Activated CD4-positive, alpha-beta T cell treated with anti-CD3 and anti-CD28 coated beads, Interleukin-2, Interleukin-6, amounts not matched to agents 100 ng/mL and 50 ng/mL, durations not matched to agents 16 hours and 8 hours (primary cell): ENCODE measurements around the gene WDR54.

ENCODE experiments used
- DNase-seq: peaks from one replicate; pipeline ENCODE4 v3.0.0-alpha.2; 2020

The WDR54 gene, protein sequence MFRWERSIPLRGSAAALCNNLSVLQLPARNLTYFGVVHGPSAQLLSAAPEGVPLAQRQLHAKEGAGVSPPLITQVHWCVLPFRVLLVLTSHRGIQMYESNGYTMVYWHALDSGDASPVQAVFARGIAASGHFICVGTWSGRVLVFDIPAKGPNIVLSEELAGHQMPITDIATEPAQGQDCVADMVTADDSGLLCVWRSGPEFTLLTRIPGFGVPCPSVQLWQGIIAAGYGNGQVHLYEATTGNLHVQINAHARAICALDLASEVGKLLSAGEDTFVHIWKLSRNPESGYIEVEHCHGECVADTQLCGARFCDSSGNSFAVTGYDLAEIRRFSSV

DNA sequence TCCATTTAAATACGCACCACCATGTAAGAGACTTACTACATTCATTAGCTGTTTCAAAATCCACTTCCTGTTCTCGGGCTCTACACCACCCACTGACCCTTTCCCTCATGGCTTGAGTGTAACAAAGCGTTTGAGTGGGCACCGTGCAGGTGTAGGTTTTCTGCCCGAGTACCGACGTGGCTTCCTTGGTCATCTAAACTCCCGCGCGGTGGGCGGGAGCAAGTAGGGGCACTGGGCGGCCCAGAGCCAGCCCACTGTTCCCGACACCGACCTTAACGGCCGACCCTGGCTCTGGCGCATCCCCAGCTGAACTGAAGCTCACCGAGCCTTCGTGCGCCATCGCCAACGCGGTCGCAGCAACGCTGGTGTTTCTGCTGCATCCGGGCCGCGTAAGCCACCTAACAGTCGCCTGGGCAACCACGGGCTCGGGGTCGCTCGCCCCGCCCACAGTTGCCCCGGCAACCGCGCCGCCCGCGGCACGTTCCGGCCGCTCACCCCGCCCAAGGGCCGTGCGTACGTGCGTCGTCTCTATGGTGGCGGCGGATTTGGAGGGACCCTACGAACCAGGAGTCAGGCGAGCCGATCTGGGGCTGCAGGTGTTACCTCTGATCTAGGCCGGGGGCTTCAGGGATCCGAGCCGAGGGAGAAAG lies at the start of gene WDR54, which contains the start of gene C2orf81:
Gene WDR54 (plus strand): TSS at position 510 of the 650 bp plus-strand sequence. CDS start 424 bp downstream, outside the sequence.
Gene C2orf81 (minus strand): TSS at position 399 of the 650 bp plus-strand sequence. CDS start 59 bp downstream, at position 340.
- DNase-seq = peak; percentile 96

DNA sequence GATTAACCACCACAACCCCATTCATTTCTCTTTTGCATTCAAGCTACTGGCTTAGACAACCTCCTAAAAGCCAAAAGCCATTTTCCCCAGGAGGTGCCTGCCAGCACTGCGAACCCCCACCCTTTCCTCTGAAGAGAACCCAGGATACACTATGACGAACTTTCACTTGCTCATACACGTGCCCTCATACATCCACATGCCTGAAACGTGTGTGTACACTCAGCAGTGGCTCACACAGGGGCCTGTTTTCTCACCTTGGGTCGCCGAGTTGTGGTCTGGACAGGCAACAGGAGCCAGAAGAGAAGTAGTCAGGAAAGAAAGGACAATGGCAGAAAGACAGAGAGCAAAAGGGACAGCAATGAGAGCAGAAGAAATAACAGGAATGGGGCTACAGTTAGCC lies 48.9 kb upstream of the WDR54 start:
- DNase-seq = no peak

DNA sequence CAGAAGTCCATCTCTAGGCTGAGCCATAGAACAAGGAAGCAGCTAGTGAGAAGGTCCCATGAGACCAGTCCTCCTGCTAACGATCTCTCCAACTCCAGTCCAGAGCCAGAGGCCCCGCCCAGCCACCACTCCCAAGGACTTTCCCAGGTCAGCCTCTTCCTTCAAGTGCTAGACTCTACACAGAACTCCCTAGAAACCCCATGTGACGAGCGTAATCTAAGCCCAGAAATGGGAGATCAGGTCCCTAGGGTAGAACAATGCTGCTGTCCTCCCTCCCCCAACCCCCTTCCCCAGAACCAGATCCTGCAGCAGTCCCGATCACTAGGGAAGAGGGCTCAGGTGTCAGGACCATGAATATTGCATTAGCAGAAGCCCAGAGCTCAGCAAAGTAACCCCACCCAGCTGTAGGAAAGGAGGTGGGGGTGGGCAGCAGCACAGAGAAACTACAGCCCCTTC lies 48.3 kb upstream of the WDR54 start:
- no peak for DNase-seq

DNA sequence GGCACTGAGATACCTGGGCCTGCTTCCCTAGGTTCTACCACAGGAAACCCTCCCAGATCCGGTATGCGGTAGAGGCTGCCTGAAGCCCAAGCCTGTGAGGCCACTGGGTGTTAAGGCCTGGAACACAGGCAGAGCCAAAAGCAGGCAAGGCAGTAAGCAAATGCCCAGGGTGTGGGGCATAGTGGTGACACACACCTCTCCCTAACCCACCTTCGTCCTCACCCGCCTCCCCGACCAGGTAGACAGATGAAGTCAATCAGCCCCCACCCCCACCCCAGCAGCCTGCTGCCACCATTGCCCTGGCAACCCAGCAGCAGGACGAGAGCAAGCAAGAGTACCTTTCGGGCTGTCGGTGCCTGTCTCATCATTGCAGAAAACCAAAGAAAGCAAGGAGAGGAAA lies 47.5 kb upstream of the WDR54 start:
- no peak for DNase-seq

DNA sequence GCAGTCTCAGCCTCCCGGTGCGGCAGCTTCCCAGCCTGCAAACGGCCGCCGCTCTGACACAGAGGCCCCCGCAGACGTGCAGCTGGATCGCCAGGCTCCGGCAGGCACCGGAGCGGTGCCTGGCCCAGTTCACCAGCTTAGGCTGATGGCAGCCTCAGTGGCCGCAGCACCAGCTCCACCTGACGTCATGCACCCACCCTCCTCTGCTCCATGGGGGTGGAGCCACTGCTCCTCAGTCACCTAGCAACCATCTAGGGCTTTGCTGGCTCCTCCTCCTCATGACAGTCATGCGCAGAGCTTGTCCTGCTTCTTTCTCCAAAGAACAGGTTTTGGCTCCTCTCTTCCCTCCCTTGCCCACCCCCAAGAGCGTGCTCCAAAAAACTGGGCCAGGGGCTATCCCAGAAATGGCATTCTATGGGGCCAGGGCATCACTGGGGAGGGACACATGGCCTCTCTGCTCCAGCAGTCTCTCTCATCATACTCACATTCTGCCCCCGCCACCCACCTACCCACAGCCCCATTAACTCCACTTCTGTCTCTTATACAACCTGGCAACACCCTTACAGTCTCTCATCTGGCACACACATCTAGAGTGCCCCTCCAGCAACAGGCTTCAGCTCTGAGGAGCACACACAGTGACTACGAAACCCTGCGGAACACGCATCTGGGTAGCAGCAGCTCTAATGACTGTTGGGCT lies 46.9 kb upstream of the WDR54 start:
- DNase-seq = no peak

DNA sequence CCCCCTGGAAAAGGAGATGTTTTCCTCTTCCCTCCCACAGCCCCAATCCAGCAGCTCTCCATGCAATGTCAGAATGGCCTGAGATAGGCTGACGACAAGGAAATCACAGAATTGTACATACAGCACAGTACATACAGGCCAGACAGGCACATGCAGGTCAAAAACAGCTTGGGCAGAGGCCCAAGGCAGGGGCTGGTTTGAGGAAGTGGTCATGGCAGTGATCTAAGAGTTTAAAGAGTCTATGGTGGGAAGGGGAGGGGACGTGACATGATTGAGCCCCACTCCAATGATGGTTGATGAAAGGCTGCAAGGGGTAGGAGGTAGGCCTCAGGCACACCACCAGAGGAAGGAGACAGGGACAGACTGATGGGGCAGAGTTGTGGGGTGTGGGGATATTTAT lies 45.7 kb upstream of the WDR54 start:
- no peak for DNase-seq

DNA sequence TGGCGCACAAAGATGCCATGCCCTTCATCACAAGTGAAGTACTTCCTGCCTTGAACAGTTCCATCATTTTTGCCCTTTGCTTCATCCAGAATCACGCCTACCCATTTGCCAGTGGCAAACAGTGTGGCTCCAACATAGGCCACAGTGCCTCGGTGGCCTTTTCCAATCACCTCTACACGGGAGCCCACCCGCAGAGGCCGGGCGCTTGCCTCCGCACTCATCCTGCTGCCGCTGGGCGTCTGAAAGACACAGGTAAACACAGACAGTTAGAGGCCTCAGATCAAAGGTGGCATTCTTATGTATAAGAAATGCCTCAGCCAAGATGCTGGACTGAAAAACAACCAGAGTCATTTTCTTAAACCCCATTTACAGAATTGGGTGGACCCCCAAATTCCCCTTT lies 43.5 kb upstream of the WDR54 start:
- DNase-seq = no peak

DNA sequence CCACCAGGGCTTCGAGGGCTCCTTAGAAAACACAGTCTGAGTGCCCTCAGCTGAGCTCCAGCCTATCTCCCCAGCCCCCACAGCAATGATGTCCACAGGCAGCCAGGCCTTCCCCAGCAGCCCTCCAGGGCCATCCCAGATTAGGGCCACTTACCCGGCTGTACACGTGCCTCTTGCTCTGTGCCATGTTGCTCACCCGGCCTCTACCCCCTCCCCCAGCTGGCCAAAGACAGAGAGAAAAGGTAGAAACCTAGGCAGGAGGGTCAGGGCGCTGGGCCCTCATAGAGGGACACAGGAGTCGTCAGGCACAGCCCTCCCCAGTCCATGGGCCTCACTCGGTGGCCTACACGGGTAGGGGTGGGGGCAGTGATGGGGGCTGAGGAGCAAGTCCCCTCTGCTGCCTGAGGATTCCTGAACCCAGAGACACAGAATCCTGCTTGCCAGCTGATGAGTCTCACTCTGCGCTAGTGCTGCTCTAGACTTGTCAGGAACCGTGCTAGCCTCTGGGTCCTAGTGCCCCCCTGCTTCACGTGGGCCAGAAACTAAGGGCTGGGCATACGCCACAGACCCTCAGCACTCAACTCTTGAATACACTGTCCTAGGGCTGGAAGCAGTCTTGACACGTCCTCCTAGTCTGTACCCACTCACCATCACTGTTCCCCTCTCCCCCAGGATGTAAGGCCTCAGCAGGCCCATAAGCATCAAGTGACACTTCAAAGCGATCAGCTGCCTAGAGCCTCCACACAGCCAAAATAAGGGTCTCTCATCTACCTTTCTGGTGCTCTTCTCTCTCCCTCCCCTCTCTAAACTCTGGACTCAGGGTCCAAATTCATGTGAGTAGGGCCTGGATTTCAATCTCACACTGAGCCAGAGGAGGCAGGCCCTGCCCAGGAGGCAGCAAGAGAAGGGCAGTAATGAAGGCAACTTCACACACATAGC lies 41.4 kb upstream of the WDR54 start, which contains the start of gene DCTN1:
Gene DCTN1 (minus strand): TSS at position 461 of the 939 bp plus-strand sequence. CDS start 274 bp downstream, at position 187.
- peak; percentile 10 for DNase-seq

DNA sequence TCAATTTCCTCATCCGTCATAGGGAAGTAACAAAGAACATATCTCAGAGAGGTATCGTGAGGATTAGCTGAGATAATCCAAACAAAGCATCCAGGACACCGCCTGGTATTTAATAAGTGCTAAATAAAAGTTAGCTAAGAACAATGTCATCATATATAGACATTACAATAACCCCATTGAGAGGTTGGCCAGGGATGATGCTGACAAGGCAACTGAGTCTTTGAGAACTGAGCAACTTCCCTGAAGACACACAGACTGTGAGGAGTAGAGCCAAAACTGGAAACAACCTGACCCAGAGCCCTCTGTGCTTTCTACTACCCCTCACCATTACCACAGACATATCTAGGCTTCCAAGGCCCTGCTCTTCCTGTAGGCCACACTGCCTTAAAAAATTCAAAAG lies 39.8 kb upstream of the WDR54 start:
- DNase-seq = no peak

DNA sequence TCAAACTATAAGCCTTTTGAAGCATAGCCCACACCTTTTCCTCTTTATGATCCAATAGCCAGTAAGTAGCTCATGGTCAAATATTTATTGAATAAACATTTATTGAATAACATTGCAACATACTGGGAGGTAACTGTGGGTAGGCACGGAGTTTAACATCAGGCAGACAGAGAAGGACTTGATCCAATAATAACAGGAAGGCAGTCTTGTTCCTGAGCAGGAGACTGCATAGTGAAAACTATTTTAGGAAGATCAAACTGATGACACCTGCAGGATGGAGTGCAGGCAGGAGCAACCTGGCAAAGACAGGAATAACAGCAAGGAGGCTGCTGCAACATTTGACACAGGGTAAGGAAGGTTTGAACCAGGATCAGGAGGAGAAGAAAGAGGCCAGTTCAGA lies 38.3 kb upstream of the WDR54 start:
- no peak for DNase-seq

DNA sequence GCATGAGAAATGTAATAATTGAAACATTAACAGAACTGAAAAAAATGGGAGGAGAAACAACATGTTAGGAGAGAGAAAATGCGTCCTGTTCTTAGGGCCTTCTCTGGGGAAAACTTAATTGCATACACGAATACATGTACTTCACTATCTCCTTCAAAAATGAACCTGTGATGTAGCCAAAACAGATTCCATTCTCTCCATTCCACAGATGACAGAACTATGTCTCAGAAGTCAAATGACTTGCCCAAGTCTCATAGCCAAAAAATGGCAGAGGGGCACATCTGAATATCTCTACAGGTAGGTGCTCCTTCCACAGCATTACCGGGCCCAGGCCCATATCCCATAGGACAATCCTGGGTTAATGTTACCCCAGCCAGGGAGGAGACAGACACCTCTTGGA lies 37.5 kb upstream of the WDR54 start:
- DNase-seq = no peak

DNA sequence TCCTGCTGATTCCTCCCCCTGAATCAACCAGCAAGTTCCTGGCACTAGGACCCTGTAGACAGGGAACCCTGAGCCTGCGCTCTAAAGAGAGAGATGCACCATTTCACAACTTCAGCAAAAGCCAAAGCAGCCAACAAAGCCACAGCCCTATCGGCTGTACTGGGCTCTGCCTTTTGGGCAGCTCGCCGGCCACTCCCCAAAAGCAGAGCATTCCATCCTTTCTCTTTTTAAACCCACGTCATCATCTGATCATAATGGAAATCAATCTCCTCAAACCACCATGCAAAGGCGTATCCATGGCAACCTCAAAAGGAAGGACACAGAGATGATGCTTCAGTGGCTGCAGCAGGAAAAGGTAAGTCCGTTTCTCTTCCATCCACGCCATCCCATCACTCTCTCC lies 36.1 kb upstream of the WDR54 start:
- DNase-seq = no peak

DNA sequence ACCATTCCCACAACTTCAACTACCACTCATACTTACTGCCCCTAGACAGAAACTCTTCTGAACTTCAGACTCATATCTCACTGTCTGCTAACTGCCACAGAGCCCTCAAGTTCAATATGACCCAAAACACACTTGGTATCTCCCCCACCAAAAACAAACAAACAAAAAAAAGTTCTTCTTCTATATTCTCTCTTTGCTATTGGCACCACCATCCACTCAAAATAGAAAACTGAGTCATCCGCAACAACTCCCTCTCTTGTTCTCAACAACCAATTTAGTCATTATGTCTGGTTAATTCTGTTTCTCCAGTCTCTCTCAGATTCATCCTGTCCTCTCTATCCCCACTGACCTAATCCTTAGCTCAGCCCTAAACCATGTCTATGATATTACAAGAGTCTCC lies 34.2 kb upstream of the WDR54 start:
- peak; percentile 46 for DNase-seq

DNA sequence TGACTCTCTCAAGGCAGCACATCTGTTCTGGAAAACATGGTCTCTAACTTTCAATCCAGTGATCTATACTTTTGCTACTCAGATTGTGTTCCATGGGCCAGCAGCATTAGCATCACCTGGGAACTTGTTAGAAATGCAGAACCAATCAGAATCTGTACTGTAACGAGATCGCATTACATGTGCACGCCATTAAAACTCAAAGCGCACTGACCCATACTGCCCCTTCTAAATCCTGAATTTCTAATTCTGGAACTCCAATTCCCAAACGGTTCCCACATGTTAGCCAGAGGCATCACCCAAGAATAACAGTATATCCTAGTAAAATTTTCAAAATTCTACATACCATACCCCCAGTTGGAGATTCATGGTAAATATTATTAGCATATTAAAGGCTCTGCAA lies 30.9 kb upstream of the WDR54 start:
- DNase-seq = no peak

DNA sequence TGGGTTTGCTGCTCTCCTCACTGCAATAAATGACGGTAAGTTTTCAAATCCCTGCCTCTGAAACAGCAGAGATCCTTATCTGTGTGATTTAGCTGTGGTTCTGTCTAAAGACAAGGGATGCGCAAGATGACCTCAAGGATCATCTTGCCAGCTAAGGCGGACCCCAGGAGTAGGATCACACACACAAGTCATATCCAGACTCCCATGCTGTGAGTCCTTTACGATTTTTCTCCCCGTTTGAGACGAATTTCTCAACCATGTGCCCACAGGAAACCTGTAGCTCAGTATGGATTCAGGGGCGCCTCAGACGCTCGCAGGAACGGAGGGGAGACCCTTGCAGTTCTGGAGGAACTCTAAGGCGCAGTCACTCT lies 30.3 kb upstream of the WDR54 start:
- no peak for DNase-seq

DNA sequence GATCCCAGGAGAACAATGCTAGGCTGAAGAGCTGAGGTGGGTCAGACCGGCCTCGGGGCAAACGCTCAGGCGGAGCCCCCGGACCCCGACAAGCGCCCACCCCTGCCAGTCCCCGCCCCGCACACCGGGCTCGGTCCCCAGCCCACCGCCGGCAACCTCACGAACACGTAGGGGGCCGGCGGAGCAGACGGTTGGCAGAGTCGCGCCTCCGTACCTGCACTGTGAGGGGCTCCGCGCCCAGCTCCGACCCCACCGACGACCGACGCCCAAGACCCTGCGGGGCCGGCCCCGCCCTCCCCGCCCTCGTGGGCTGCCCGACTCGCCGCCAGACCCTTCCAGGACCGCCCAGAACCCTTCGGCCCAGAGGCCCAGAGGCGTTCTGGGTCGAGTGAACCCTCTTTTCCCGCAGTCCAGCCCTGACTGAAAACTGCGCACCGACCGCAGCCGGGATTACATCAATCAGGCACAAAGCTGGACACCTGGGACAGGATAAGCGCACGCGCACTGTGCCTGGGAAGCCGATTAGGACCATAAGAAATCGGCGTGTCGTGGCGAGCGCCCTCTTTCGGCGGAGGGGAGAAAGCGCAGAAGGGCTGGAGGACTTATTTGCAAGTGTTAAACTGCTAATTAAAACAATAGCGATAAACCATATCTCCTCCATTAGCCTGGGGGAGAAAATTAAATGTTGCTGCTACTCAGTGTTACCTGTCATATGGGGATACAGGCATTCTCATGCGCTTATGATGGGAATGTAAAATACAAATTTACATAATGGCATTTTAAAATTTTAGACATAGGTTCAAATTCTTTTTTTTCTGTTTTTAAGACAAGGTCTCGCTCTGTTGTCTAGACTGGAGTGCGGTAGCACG lies 29.7 kb upstream of the WDR54 start:
- DNase-seq = peak; percentile 96

DNA sequence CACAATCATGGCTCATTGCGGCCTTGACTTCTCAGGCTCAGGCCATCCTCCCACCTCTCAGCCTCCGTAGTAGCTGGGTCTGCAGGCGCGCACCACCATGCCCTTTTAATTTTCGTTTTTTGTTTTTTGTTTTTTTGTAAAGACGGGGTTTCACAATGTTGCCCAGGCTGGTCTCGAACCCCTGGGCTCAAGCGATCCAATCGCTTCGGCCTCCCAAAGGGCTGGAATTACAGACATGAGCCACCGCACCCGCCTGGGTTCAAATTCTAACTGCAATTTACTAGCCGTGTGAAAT lies 29.1 kb upstream of the WDR54 start:
- DNase-seq = no peak

DNA sequence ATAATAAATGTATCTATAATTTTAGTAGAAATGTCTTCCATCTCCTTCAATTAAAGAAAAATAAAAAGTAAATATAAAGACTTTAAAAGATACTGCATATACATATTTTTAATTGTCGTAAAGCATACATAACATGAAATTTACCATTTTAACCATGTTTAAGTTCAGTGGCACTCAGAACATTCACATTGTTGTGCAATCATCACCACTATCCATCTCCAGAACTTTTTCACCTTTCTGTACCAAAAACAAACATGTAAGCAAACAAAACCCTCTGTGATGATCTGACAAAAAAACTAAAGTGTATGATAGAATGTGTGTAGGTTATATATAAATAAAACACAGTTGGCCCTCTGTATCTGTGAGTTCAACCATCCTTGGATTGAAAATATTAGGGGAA lies 28.0 kb upstream of the WDR54 start:
- DNase-seq = no peak

DNA sequence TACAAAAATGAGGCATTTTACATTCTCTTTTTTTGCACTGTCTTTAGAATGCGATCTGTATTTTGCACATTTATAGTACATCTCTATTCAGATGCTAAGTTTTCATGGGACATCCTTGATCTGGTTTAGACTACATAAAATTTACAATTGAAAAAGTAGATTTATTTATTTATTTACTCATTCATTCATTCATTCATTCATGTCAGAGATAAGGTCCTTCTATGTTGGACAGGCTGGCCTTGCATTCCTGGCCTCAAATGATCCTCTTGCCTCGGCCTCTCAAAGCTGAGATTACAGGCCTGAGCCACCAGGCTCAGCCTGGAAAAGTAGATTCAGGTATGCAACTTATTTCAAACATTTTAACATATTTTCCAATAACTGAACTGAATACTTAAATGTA lies 25.4 kb upstream of the WDR54 start:
- no peak for DNase-seq

DNA sequence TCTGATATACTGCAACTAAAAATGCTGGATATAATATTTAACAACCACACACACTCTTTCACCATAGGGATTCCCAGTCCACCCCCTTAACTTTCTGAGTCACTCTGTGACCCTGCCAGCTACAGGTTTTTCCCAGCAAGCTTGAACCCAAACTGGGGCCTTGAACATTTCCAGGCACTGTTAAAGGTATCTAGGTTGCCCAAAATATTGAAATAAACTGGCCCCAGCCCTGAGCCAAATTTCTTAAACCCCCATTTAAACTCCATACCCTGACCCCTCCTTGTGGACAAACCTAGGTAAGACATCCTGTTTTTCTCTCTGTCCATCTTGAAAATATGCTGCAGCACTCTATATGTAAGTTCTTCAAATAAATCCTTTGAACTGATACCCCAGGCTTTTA lies 21.7 kb upstream of the WDR54 start:
- DNase-seq = peak; percentile 50

DNA sequence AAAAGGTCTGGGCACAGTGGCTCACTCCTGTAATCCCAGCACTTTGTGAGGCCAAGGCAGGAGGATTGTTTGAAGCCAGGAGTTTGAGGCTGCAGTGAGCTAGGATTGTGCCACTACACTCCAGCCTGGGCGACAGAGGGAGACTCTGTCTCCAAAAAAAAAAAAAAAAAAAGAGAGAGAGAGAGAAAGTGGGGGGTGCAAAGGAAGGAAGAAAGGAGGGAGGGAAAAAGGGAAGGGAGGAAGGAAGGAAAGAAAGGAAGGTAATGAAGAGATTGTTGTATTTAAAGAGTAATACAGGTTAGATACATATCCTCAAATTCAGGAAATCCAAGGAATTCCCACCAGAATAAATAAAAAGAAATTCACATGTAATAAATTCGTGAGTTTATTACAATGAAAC lies 19.6 kb upstream of the WDR54 start:
- DNase-seq = no peak

DNA sequence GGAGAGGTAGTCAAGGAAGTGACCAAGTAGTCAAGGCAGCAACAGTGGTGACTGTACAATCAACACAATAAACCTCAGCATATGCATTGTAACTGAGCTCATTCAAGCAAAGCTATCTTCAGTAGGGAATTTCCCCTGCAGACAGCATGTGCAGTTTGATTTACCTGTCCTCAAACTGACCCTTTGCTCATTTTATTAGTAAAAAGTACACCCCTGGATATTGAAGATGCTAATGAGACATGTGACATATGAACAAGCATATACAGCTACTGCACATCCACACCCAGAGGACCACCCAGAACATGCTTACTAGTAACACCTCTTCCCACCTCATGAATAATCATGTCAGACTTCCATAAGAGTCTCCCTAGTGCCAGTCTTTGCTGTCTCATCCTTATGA lies 15.5 kb upstream of the WDR54 start:
- no peak for DNase-seq
